ENCODE measurements around the gene SVOP.

Gene SVOP

GRCh38 chr12:108884116-108885012, 136.5 kb downstream of the SVOP start:
- H2AFZ ChIP-seq (ENCODE audit: low read length), result no peak overlapping the region
- TF ChIP-seq CTCF (conservative IDR thresholded peaks at IDR 0.05; ENCODE audit: low read length), result peak; percentile 83
- TF ChIP-seq EZH2phosphoT487 (IDR thresholded peaks at IDR 0.05; ENCODE audit: borderline replicate concordance), result no peak

GRCh38 chr12:108881953-108882352, 138.9 kb downstream of the SVOP start:
- H3K4me3 ChIP-seq (ENCODE audit: low read length, poor library complexity, severe bottlenecking), result no peak overlapping the region
- no peak overlapping the region for H3K4me2 ChIP-seq (ENCODE audit: low read depth, low read length, poor library complexity, severe bottlenecking)
- H3F3A ChIP-seq (ENCODE audit: low read depth), result no peaks in the 10 kb centered on the region
- H3K27me3 ChIP-seq (ENCODE audit: insufficient read depth, low read length, poor library complexity, severe bottlenecking), result no peaks in the 10 kb centered on the region
- no peaks in the 10 kb centered on the region for H3K9me2 ChIP-seq (replicated peaks; ENCODE audit: low read depth, low read length)
- H3K79me2 ChIP-seq (ENCODE audit: insufficient read depth, low read length), result no peaks in the 10 kb centered on the region
- no peaks in the 10 kb centered on the region for H3K4me1 ChIP-seq (ENCODE audit: insufficient read depth, low read length, poor library complexity, severe bottlenecking)
- no peaks in the 10 kb centered on the region for H3K9me3 ChIP-seq (ENCODE audit: insufficient read depth, low read depth, low read length)
- H2AFZ ChIP-seq (ENCODE audit: low read length), result no peak overlapping the region
- no peak overlapping the region for H3K9ac ChIP-seq (ENCODE audit: low read depth, low read length, poor library complexity, severe bottlenecking)
- H4K20me1 ChIP-seq (ENCODE audit: insufficient read depth, low read length, poor library complexity, severe bottlenecking), result no peaks in the 10 kb centered on the region
- no peaks in the 10 kb centered on the region for H3K36me3 ChIP-seq (ENCODE audit: insufficient read depth, low read length)
- TF ChIP-seq CTCF (conservative IDR thresholded peaks at IDR 0.05; ENCODE audit: low read length) (no peak), EZH2phosphoT487 (IDR thresholded peaks at IDR 0.05; ENCODE audit: borderline replicate concordance) (no peak)

More at GRCh38 chr12:108884116-108885012, 136.5 kb downstream of the SVOP start:
- Histone ChIP-seq H3K4me3 (ENCODE audit: low read length, poor library complexity, severe bottlenecking) (no peak overlapping the region), H3K27me3 (ENCODE audit: insufficient read depth, low read length, poor library complexity, severe bottlenecking) (no peaks in the 10 kb centered on the region), H3K9me3 (ENCODE audit: insufficient read depth, low read depth, low read length) (no peaks in the 10 kb centered on the region), H4K20me1 (ENCODE audit: insufficient read depth, low read length, poor library complexity, severe bottlenecking) (no peaks in the 10 kb centered on the region), H3F3A (ENCODE audit: low read depth) (no peaks in the 10 kb centered on the region), H3K9ac (ENCODE audit: low read depth, low read length, poor library complexity, severe bottlenecking) (no peak overlapping the region), H3K79me2 (ENCODE audit: insufficient read depth, low read length) (no peaks in the 10 kb centered on the region), H3K4me1 (ENCODE audit: insufficient read depth, low read length, poor library complexity, severe bottlenecking) (no peaks in the 10 kb centered on the region), H3K36me3 (ENCODE audit: insufficient read depth, low read length) (no peaks in the 10 kb centered on the region), H3K9me2 (replicated peaks; ENCODE audit: low read depth, low read length) (no peaks in the 10 kb centered on the region), H3K4me2 (ENCODE audit: low read depth, low read length, poor library complexity, severe bottlenecking) (no peak overlapping the region)

- no peaks in the 10 kb centered on the region for H3K79me2 ChIP-seq (ENCODE audit: insufficient read depth, low read length)
- TF ChIP-seq EZH2phosphoT487 (IDR thresholded peaks at IDR 0.05; ENCODE audit: borderline replicate concordance) (no peak), CTCF (conservative IDR thresholded peaks at IDR 0.05; ENCODE audit: low read length) (no peak)
- no peaks in the 10 kb centered on the region for H3K36me3 ChIP-seq (ENCODE audit: insufficient read depth, low read length)
- H3K9me2 ChIP-seq (replicated peaks; ENCODE audit: low read depth, low read length), result no peaks in the 10 kb centered on the region
- no peak within 1 kb of the TSS for H3K9ac ChIP-seq (ENCODE audit: low read depth, low read length, poor library complexity, severe bottlenecking)
- H3F3A ChIP-seq (ENCODE audit: low read depth), result no peaks in the 10 kb centered on the region
- H4K20me1 ChIP-seq (ENCODE audit: insufficient read depth, low read length, poor library complexity, severe bottlenecking), result no peaks in the 10 kb centered on the region
- H3K27me3 ChIP-seq (ENCODE audit: insufficient read depth, low read length, poor library complexity, severe bottlenecking), result no peaks in the 10 kb centered on the region
- no peak within 1 kb of the TSS for H2AFZ ChIP-seq (ENCODE audit: low read length)
- no peaks in the 10 kb centered on the region for H3K4me1 ChIP-seq (ENCODE audit: insufficient read depth, low read length, poor library complexity, severe bottlenecking)
- no peaks in the 10 kb centered on the region for H3K9me3 ChIP-seq (ENCODE audit: insufficient read depth, low read depth, low read length)
- no peak within 1 kb of the TSS for H3K4me3 ChIP-seq (ENCODE audit: low read length, poor library complexity, severe bottlenecking)
- no peak within 1 kb of the TSS for H3K4me2 ChIP-seq (ENCODE audit: low read depth, low read length, poor library complexity, severe bottlenecking)
Observed at GRCh38 chr12:108879615-108880254, 141.1 kb downstream of the SVOP start, which contains the start of gene DAO. TSS of gene DAO (plus strand) at chr12:108880092. CDS start at chr12:108885007, 4,915 bp downstream.
